NT2/D1 (cell line): Measurements from ENCODE around the gene ACVR1.

Source experiments
- YY1 ChIP-seq: IDR thresholded peaks from 2 replicates; pipeline ENCODE4 v1.6.1; 2011; ENCODE audit not compliant: insufficient read length, insufficient read depth
- ZNF274 ChIP-seq: IDR thresholded peaks from 2 replicates; pipeline ENCODE4 v1.6.1; 2011; ENCODE audit warnings: mild to moderate bottlenecking, low read depth, low read length

DNA sequence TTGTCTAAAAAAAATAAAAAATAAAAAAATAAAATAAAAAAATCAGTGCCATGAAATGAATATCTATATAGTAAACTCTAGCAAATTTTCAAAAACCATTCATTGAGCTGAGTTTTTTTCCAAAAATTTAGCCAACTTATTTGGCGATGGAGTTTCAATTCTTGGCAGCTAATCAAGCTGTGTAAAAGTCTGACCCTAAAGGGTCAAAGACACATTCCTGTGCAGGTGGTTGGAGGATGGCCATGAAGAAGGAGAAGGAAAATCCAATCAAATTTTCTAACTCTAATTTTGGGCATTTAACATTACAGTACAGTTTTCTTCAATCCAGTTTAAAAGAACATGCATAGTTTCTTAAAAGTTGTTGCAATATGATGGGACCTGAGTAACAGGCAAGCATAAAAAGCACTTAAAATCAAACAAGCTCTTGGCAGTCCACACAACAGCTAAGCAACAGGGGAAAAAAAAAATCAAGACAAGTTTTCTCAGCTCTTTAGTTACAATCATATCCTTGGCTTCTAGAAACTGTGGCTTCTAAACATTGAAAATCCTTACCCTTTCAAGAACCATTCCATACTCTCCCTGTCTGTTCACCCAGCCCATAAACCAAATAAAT lies 54.5 kb downstream of the ACVR1 start:
- TF ChIP-seq ZNF274 (no peak), YY1 (no peak)
